GDM1 (cell line): ENCODE data around the gene TNFAIP1.
A peak's percentile ranks its signal among the peaks of the same experiment; 100 is the strongest.
"Not testable (repeated sequence)": the region's sequence is repeated elsewhere in the genome, so short reads cannot be mapped to it uniquely, and the experiment has no call there.

ENCODE experiments used
- DNase-seq: peaks from one replicate; lab custom pipeline; 2025; lab: John Stamatoyannopoulos, UW

Gene TNFAIP1

GRCh38 chr17:28335201-28335958 lies at the start of gene TNFAIP1, which contains the start of gene IFT20:
Gene TNFAIP1 (plus strand): TSS chr17:28335761. CDS start chr17:28339522, 3,761 bp downstream.
Gene IFT20 (minus strand): TSS chr17:28335472. CDS start chr17:28331985, 3,487 bp downstream.
- peak; percentile 98 for DNase-seq

GRCh38 chr17:28285965-28286364 lies 49.6 kb upstream of the TNFAIP1 start:
- no peak for DNase-seq

- DNase-seq, result no peak
Observed at GRCh38 chr17:28290703-28291102, 44.9 kb upstream of the TNFAIP1 start.

- DNase-seq, result no peak
Observed at GRCh38 chr17:28291780-28292330, 43.7 kb upstream of the TNFAIP1 start.

- not testable (repeated sequence) for DNase-seq
Observed at GRCh38 chr17:28292878-28293277, 42.7 kb upstream of the TNFAIP1 start.

- no peak for DNase-seq
Observed at GRCh38 chr17:28293994-28294393, 41.6 kb upstream of the TNFAIP1 start.

GRCh38 chr17:28295677-28296578 lies 39.6 kb upstream of the TNFAIP1 start:
- DNase-seq, result no peak

GRCh38 chr17:28298449-28298848 lies 37.1 kb upstream of the TNFAIP1 start:
- DNase-seq, result no peak

- no peak for DNase-seq
Observed at GRCh38 chr17:28306954-28307401, 28.6 kb upstream of the TNFAIP1 start.

- no peak for DNase-seq
Observed at GRCh38 chr17:28313841-28314240, 21.7 kb upstream of the TNFAIP1 start.

- no peak for DNase-seq
Observed at GRCh38 chr17:28315846-28316705, 19.5 kb upstream of the TNFAIP1 start.

- no peak for DNase-seq
Observed at GRCh38 chr17:28317099-28317965, 18.2 kb upstream of the TNFAIP1 start.

- DNase-seq, result no peak
Observed at GRCh38 chr17:28317966-28318758, 17.4 kb upstream of the TNFAIP1 start.

GRCh38 chr17:28318759-28319597 lies 16.6 kb upstream of the TNFAIP1 start, which contains the start of gene TMEM97:
Gene TMEM97 (plus strand): TSS chr17:28319200. CDS start chr17:28319240, 40 bp downstream.
- DNase-seq, result peak; percentile 98

GRCh38 chr17:28319598-28319935 lies 16.0 kb upstream of the TNFAIP1 start:
- no peak for DNase-seq

- no peak for DNase-seq
Observed at GRCh38 chr17:28320215-28321061, 15.1 kb upstream of the TNFAIP1 start.

GRCh38 chr17:28324267-28324745 lies 11.3 kb upstream of the TNFAIP1 start:
- no peak for DNase-seq

GRCh38 chr17:28324781-28325180 lies 10.8 kb upstream of the TNFAIP1 start:
- DNase-seq, result no peak
